CD1c-positive myeloid dendritic cell (primary cell): ENCODE results near the gene KRT20.

Experiments used
- DNase-seq: peaks from one replicate; pipeline ENCODE4 v3.0.0-alpha.2; 2016; ENCODE audit errors: extremely low spot score

KRT20 gene

GRCh38 chr17:40852364-40852763 lies 32.7 kb downstream of the KRT20 start:
- no peak for DNase-seq

- DNase-seq = no peak
Observed at GRCh38 chr17:40850293-40850972, 34.6 kb downstream of the KRT20 start.

GRCh38 chr17:40849723-40850122 lies 35.3 kb downstream of the KRT20 start:
- no peak for DNase-seq

- no peak for DNase-seq
Observed at GRCh38 chr17:40848583-40849235, 36.3 kb downstream of the KRT20 start.

- DNase-seq = no peak
Observed at GRCh38 chr17:40846515-40847144, 38.4 kb downstream of the KRT20 start.

GRCh38 chr17:40844671-40845107 lies 40.4 kb downstream of the KRT20 start:
- DNase-seq = no peak

DNA sequence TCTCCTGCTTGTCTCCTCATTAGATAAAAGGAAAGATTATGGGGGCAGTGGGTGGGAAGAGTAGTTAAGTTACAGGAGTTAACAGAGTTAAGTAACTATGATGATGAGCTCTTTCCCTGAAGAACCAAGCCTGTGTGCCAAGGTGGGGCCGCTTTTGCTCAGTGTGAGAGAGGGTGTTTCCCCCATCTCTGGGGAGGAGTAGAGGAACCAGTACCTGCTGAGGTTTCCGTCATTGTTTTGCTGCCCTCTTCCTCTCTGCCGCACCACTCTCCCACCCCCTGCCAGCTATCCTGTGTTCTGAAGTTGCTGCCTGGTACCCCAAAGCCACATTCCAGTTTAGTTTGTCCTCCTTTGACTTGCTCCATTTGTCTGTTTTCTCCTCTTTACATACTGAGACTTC lies 41.8 kb downstream of the KRT20 start:
- DNase-seq = no peak

DNA sequence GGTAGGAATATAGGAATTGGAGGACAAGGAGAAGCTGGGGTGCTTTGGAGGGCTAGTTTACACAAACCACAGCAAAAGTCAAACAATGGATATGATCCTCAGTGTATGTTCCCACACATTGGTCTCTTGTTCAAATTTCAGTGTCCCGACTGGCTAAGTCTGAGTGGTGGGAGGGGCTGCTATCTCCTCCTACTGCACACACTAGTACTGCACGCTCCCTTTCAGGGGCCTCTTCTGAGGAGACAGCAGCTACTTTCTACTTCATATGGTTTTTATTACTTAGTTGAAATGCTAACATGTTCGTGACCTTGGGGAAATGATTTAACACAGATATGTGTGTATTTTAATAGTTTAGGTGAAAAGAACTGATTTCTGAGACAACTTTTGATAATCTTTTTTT lies 43.8 kb downstream of the KRT20 start:
- no peak for DNase-seq

GRCh38 chr17:40839194-40839593 lies 45.8 kb downstream of the KRT20 start:
- DNase-seq = no peak

GRCh38 chr17:40836020-40836419 lies 49.0 kb downstream of the KRT20 start:
- DNase-seq = no peak

GRCh38 chr17:40833882-40834281 lies 51.2 kb downstream of the KRT20 start:
- DNase-seq = no peak

GRCh38 chr17:40832840-40833239 lies 52.2 kb downstream of the KRT20 start:
- DNase-seq = no peak

DNA sequence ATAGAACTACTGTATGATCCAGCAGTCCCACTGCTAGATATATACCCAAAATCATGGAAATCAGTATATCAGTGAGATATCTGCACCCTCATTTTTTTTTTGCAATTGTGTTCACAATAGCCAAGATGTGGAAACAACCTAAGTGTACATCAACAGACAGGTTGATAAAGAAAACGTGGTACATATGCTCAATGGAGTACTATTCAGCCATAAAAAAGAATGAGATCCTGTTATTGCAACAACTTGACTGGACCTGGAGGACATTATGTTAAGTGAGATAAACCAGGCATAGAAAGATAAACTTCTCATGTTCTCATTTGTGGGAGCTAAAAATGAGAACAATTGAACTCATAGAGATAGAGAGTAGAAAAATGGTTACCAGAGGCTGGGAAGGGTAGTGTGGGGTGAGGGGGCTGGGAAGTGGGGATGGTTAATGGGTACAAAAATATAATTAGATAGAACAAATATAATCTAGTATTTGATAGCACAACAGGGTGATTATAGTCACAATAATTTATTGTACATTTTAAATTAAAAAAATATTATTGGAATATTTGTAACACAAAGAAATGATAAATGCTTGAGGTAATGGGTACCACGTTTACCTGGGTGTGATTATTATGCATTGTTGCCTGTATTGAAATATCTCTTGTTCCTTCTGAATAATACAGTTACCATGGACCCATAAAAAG lies 54.8 kb downstream of the KRT20 start:
- no peak for DNase-seq

DNA sequence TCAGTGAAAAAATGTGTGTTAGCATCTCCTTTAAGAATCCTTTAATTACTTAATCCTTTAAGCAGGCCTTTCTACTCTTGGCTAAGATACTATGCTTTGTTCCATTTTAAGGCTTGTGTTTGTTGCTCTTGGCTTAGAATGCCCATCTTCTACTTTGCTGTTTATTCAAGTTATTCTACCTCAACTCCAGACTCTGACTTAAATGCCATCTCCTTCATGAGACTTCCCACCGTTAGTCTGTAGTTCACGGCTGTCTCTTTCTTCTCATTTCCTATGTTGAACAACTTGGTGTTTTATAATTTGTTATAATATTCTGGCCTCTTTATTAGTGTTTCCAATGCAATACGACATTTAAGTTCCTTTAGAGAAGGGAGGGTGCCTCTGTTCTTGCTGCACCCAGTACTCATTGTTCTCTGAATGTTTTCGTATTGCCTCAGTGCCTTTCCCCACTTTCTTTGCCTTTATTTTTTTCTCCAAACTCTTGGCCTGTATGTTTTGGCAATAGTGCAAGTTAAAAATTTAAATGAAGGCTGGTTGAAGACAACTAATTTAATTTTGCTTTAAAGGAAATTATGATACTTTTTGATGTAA lies 56.5 kb downstream of the KRT20 start:
- no peak for DNase-seq

GRCh38 chr17:40827746-40828453 lies 57.1 kb downstream of the KRT20 start:
- no peak for DNase-seq
